RWPE2 (cell line): ENCODE results near the gene ARHGEF10L.

ENCODE experiments used
- ATAC-seq: fragments of 200-7000 bp; cut with Tn5 transposase; 3 replicates; pipeline ENCODE4 v1.9.1; 2021; ENCODE audit warnings: low read depth
- DNase-seq: peaks from one replicate; pipeline ENCODE4 v3.0.0-alpha.2; 2020; ENCODE audit warnings: low spot score
- H3K27ac ChIP-seq: fragments of 450-650 bp; 2 replicates; pipeline ENCODE4 v1.5.1; 2017; ENCODE audit warnings: mild to moderate bottlenecking; ENCODE audit not compliant: poor library complexity, severe bottlenecking
- H3K27me3 ChIP-seq: fragments of 250-450 bp; sonication (Bioruptor Pico); 2 replicates; pipeline ENCODE4 v1.5.1; 2021; ENCODE audit warnings: mild to moderate bottlenecking, moderate library complexity; ENCODE audit not compliant: insufficient read depth, poor library complexity, severe bottlenecking
- H3K36me3 ChIP-seq: fragments of 250-450 bp; sonication (Bioruptor Pico); 2 replicates; pipeline ENCODE4 v1.5.1; 2020; ENCODE audit warnings: low read depth, mild to moderate bottlenecking, moderate library complexity
- H3K4me1 ChIP-seq: fragments of 250-450 bp; sonication (Bioruptor Pico); 2 replicates; pipeline ENCODE4 v1.5.1; 2021; ENCODE audit warnings: mild to moderate bottlenecking, moderate library complexity; ENCODE audit not compliant: insufficient read depth, poor library complexity, severe bottlenecking
- H3K4me3 ChIP-seq: fragments of 250-450 bp; sonication (Bioruptor Pico); 2 replicates; pipeline ENCODE4 v1.5.1; 2021; ENCODE audit warnings: mild to moderate bottlenecking, moderate library complexity; ENCODE audit not compliant: severe bottlenecking
- H3K9me3 ChIP-seq: fragments of 250-450 bp; sonication (Bioruptor Pico); 2 replicates; pipeline ENCODE4 v1.5.1; 2021; ENCODE audit warnings: mild to moderate bottlenecking, moderate library complexity; ENCODE audit not compliant: severe bottlenecking
- TF ChIP-seq, protein P1 (sequence below): fragments of 450-650 bp; IDR thresholded peaks from one replicate; pipeline ENCODE4 v1.5.1; 2017; ENCODE audit warnings: mild to moderate bottlenecking, moderate library complexity; ENCODE audit not compliant: poor library complexity, severe bottlenecking

ARHGEF10L gene

GRCh38 chr1:17597651-17598050 lies 58.2 kb downstream of the ARHGEF10L start:
- H3K27ac ChIP-seq, result no peak overlapping the region
- 0 out of 3 replicates have a peak, but pooled peaks have one; percentile 17 for ATAC-seq
- no peak for DNase-seq

GRCh38 chr1:17598251-17598650 lies 58.8 kb downstream of the ARHGEF10L start:
- TF ChIP-seq, protein P1, sequence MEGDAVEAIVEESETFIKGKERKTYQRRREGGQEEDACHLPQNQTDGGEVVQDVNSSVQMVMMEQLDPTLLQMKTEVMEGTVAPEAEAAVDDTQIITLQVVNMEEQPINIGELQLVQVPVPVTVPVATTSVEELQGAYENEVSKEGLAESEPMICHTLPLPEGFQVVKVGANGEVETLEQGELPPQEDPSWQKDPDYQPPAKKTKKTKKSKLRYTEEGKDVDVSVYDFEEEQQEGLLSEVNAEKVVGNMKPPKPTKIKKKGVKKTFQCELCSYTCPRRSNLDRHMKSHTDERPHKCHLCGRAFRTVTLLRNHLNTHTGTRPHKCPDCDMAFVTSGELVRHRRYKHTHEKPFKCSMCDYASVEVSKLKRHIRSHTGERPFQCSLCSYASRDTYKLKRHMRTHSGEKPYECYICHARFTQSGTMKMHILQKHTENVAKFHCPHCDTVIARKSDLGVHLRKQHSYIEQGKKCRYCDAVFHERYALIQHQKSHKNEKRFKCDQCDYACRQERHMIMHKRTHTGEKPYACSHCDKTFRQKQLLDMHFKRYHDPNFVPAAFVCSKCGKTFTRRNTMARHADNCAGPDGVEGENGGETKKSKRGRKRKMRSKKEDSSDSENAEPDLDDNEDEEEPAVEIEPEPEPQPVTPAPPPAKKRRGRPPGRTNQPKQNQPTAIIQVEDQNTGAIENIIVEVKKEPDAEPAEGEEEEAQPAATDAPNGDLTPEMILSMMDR, result no peak
- H3K4me3 ChIP-seq, result no peak overlapping the region
- H3K9me3 ChIP-seq, result no peaks in the 10 kb centered on the region
- H3K27me3 ChIP-seq, result no peaks in the 10 kb centered on the region
- DNase-seq, result no peak
- H3K36me3 ChIP-seq, result no peaks in the 10 kb centered on the region
- H3K27ac ChIP-seq, result no peak overlapping the region
- no peak for ATAC-seq
- no peaks in the 10 kb centered on the region for H3K4me1 ChIP-seq

More at GRCh38 chr1:17597651-17598050, 58.2 kb downstream of the ARHGEF10L start:
- Histone ChIP-seq H3K36me3 (no peaks in the 10 kb centered on the region), H3K9me3 (no peaks in the 10 kb centered on the region), H3K4me1 (no peaks in the 10 kb centered on the region), H3K4me3 (no peak overlapping the region), H3K27me3 (no peaks in the 10 kb centered on the region)
- TF ChIP-seq, protein P1, result no peak

- no peaks in the 10 kb centered on the region for H3K4me1 ChIP-seq
- no peaks in the 10 kb centered on the region for H3K9me3 ChIP-seq
- DNase-seq (no peak), ATAC-seq (no peak)
- TF ChIP-seq, protein P1, result no peak
- no peak overlapping the region for H3K27ac ChIP-seq
- H3K27me3 ChIP-seq, result no peaks in the 10 kb centered on the region
- no peaks in the 10 kb centered on the region for H3K36me3 ChIP-seq
- no peak overlapping the region for H3K4me3 ChIP-seq
Measured at GRCh38 chr1:17599291-17599953, 59.9 kb downstream of the ARHGEF10L start.

DNA sequence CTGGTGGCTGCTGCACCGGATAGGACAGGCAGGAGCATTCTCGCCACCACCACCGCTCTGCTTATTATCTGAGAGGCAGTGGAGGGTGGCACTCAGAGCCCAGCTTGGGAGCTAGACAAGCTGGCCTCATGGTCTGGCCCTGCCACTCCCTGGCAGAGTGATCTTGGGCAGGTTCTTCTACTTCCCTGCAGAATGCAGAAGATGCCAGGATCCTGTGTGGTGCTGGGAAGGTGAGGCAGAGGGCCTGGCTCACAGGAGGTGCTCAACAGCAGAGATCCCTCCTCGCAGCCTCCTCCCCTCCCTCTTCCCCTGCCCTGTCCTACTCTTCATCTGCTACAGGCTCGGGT lies 60.4 kb downstream of the ARHGEF10L start:
- H3K9me3 ChIP-seq, result no peaks in the 10 kb centered on the region
- ATAC-seq (no peak), DNase-seq (no peak)
- H3K4me3 ChIP-seq, result no peak overlapping the region
- H3K27me3 ChIP-seq, result no peaks in the 10 kb centered on the region
- H3K36me3 ChIP-seq, result no peaks in the 10 kb centered on the region
- TF ChIP-seq, protein P1, result no peak
- no peak overlapping the region for H3K27ac ChIP-seq
- no peaks in the 10 kb centered on the region for H3K4me1 ChIP-seq

GRCh38 chr1:17600321-17600720 lies 60.8 kb downstream of the ARHGEF10L start:
- ATAC-seq, result no peak
- H3K9me3 ChIP-seq, result no peaks in the 10 kb centered on the region

More at GRCh38 chr1:17600321-17600720, 60.8 kb downstream of the ARHGEF10L start:
- H3K4me3 ChIP-seq, result no peak overlapping the region
- H3K36me3 ChIP-seq, result no peaks in the 10 kb centered on the region
- no peak for DNase-seq
- no peaks in the 10 kb centered on the region for H3K27me3 ChIP-seq
- no peak overlapping the region for H3K27ac ChIP-seq
- TF ChIP-seq, protein P1, result no peak
- no peaks in the 10 kb centered on the region for H3K4me1 ChIP-seq
